Karpas-422 (cell line): ENCODE data around the gene RSPH4A. TPM values are rescaled to one million over a fixed set of nuclear protein-coding genes. Genes with fewer than 3 reads are reported as not detected.

Experiments
- DNase-seq: peaks from one replicate; pipeline ENCODE4 v3.0.0-alpha.2; 2015
- H2AFZ ChIP-seq: fragments of 200-600 bp; sonication (generic); 2 replicates; pipeline ENCODE4 v1.6.1; 2014; ENCODE audit warnings: antibody characterized with exemption, low read length, mixed read lengths
- H3K27ac ChIP-seq: fragments of 200-600 bp; sonication (generic); 2 replicates; pipeline ENCODE4 v1.5.1; 2014; ENCODE audit warnings: mild to moderate bottlenecking, low read length, moderate library complexity
- H3K27me3 ChIP-seq: fragments of 200-600 bp; sonication (generic); 2 replicates; pipeline ENCODE4 v1.6.1; 2014; ENCODE audit warnings: low read length, mixed read lengths
- H3K36me3 ChIP-seq: fragments of 200-600 bp; sonication (generic); 2 replicates; pipeline ENCODE4 v1.6.1; 2014; ENCODE audit warnings: low read length, mixed read lengths; ENCODE audit not compliant: insufficient read depth
- H3K4me1 ChIP-seq: fragments of 200-600 bp; sonication (generic); 2 replicates; pipeline ENCODE4 v1.6.1; 2014; ENCODE audit warnings: mild to moderate bottlenecking, low read length, mixed read lengths
- H3K4me2 ChIP-seq: fragments of 200-600 bp; sonication (generic); 2 replicates; pipeline ENCODE4 v1.6.1; 2014; ENCODE audit warnings: low read length, low read depth, mild to moderate bottlenecking; ENCODE audit not compliant: poor library complexity, severe bottlenecking
- H3K4me3 ChIP-seq: fragments of 200-600 bp; sonication (generic); 2 replicates; pipeline ENCODE4 v1.5.1; 2014; ENCODE audit warnings: mild to moderate bottlenecking, antibody characterized with exemption, low read length, mixed read lengths
- H3K79me2 ChIP-seq: fragments of 200-600 bp; sonication (generic); 2 replicates; pipeline ENCODE4 v1.6.1; 2014; ENCODE audit warnings: mild to moderate bottlenecking, low read length, mixed read lengths
- H3K9ac ChIP-seq: fragments of 200-600 bp; sonication (generic); 2 replicates; pipeline ENCODE4 v1.6.0; 2014; ENCODE audit warnings: low read length
- H3K9me2 ChIP-seq: fragments of 200-600 bp; sonication (generic), shearing (Covaris generic); replicated peaks from 2 replicates; pipeline ENCODE4 v1.6.0; 2014; ENCODE audit warnings: mild to moderate bottlenecking, low read length, moderate library complexity; ENCODE audit not compliant: insufficient read depth
- H3K9me3 ChIP-seq: fragments of 300-700, 200-600 bp; sonication (generic); 2 replicates; pipeline ENCODE4 v1.6.1; 2014; ENCODE audit warnings: low read length, mixed read lengths
- H4K20me1 ChIP-seq: fragments of 200-600 bp; sonication (generic); 2 replicates; pipeline ENCODE4 v1.6.1; 2014; ENCODE audit warnings: mild to moderate bottlenecking, antibody characterized with exemption, low read length, low read depth; ENCODE audit not compliant: insufficient read depth
- total RNA-seq: library from RNA; depleted of rRNA; stranded (reverse); fragments of >200 nt; shearing (Covaris generic); gene quantifications from 2 replicates; pipeline ENCODE4 v1.2.3, GENCODE V29; 2014; ENCODE audit warnings: low replicate concordance; rRNA removed

RSPH4A gene
- total RNA-seq = 0.51 TPM in 1 of 2 replicates, not detected in the other

GRCh38 chr6:116615937-116616736 lies at the start of gene RSPH4A:
Gene RSPH4A, plus strand, starts transcription at chr6:116616479. Its CDS starts 145 bp downstream, at chr6:116616624.
- DNase-seq = peak; percentile 95

DNA sequence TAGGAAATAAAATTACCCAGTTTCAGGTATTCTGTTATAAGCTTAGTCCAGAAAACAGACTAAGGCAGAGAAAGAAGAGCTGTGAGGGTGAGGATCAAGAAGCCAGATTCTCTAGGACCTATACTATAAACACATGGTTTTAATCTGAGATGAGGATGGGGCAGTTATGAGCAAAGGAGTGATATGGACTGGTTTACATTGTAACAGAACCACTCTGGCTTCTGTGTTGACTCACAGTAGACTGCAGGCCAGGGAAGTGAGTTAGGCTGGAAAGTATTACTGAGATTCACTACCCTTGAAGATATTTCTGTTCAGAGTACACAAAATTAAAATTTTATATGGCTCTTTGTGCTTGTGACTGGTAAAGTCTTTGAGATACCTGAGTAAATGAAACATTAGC lies 48.2 kb upstream of the RSPH4A start:
- Histone ChIP-seq H3K27me3 (no peaks in the 10 kb centered on the region), H3K9ac (no peak overlapping the region), H3K4me3 (no peak overlapping the region), H4K20me1 (no peaks in the 10 kb centered on the region), H2AFZ (no peak overlapping the region), H3K9me2 (no peaks in the 10 kb centered on the region), H3K79me2 (peaks cover 32% of the 10 kb centered on the region), H3K4me1 (peaks cover 22% of the 10 kb centered on the region), H3K9me3 (no peaks in the 10 kb centered on the region), H3K36me3 (no peaks in the 10 kb centered on the region), H3K27ac (no peak overlapping the region), H3K4me2 (no peak overlapping the region)
- no peak for DNase-seq

More at GRCh38 chr6:116615937-116616736, at the start of gene RSPH4A:
- H3K4me3 ChIP-seq = peak within 1 kb of the TSS; percentile 72
- no peaks in the 10 kb centered on the region for H3K36me3 ChIP-seq
- no peaks in the 10 kb centered on the region for H3K79me2 ChIP-seq
- peak within 1 kb of the TSS; percentile 61 for H3K9ac ChIP-seq
- H3K4me2 ChIP-seq = peak within 1 kb of the TSS; percentile 90
- H4K20me1 ChIP-seq = no peaks in the 10 kb centered on the region
- no peaks in the 10 kb centered on the region for H3K27me3 ChIP-seq
- no peak within 1 kb of the TSS for H3K27ac ChIP-seq
- H3K4me1 ChIP-seq = peaks cover 20% of the 10 kb centered on the region
- no peaks in the 10 kb centered on the region for H3K9me2 ChIP-seq
- H2AFZ ChIP-seq = peak within 1 kb of the TSS; percentile 91
- H3K9me3 ChIP-seq = no peaks in the 10 kb centered on the region

GRCh38 chr6:116568821-116569755 lies 47.2 kb upstream of the RSPH4A start:
- peak; percentile 67 for DNase-seq
- H4K20me1 ChIP-seq = no peaks in the 10 kb centered on the region
- no peaks in the 10 kb centered on the region for H3K27me3 ChIP-seq
- H2AFZ ChIP-seq = peak overlapping the region; percentile 36; the same call in 1 of the 2 replicates
- H3K4me1 ChIP-seq = peaks cover 32% of the 10 kb centered on the region
- peak overlapping the region; percentile 85 for H3K9ac ChIP-seq
- no peaks in the 10 kb centered on the region; the same call in 1 of the 2 replicates for H3K36me3 ChIP-seq
- H3K79me2 ChIP-seq = peaks cover 42% of the 10 kb centered on the region
- H3K4me3 ChIP-seq = peak overlapping the region; percentile 87
- no peaks in the 10 kb centered on the region for H3K9me2 ChIP-seq
- H3K4me2 ChIP-seq = peak overlapping the region; percentile 94
- no peaks in the 10 kb centered on the region for H3K9me3 ChIP-seq
- no peak overlapping the region for H3K27ac ChIP-seq

- H3K27ac ChIP-seq = peak within 1 kb of the TSS; percentile 77
- peak within 1 kb of the TSS; percentile 74 for H2AFZ ChIP-seq
- H4K20me1 ChIP-seq = no peaks in the 10 kb centered on the region
- peak; percentile 99 for DNase-seq
- no peaks in the 10 kb centered on the region for H3K27me3 ChIP-seq
- peaks cover 12% of the 10 kb centered on the region for H3K36me3 ChIP-seq
- H3K9me2 ChIP-seq = no peaks in the 10 kb centered on the region
- peaks cover 62% of the 10 kb centered on the region for H3K79me2 ChIP-seq
- peak within 1 kb of the TSS; percentile 94 for H3K4me2 ChIP-seq
- no peaks in the 10 kb centered on the region for H3K9me3 ChIP-seq
- peak within 1 kb of the TSS; percentile 85 for H3K9ac ChIP-seq
- H3K4me1 ChIP-seq = peaks cover 34% of the 10 kb centered on the region
- H3K4me3 ChIP-seq = peak within 1 kb of the TSS; percentile 87
Measured at GRCh38 chr6:116570856-116571682, 45.2 kb upstream of the RSPH4A start, which contains the start of gene RWDD1. Gene RWDD1, plus strand, starts transcription at chr6:116571504. Its CDS starts 79 bp downstream, at chr6:116571583.

- Histone ChIP-seq H3K9ac (peak overlapping the region; percentile 74), H3K79me2 (peaks cover 67% of the 10 kb centered on the region), H3K4me1 (peaks cover 34% of the 10 kb centered on the region), H2AFZ (no peak overlapping the region; the same call in 1 of the 2 replicates), H4K20me1 (no peaks in the 10 kb centered on the region), H3K9me3 (no peaks in the 10 kb centered on the region), H3K27ac (peak overlapping the region; percentile 68), H3K4me2 (peak overlapping the region; percentile 88), H3K9me2 (no peaks in the 10 kb centered on the region), H3K36me3 (peaks cover 17% of the 10 kb centered on the region), H3K27me3 (no peaks in the 10 kb centered on the region), H3K4me3 (peak overlapping the region; percentile 87)
- DNase-seq = no peak
Measured at GRCh38 chr6:116571683-116572000, 44.6 kb upstream of the RSPH4A start.

- no peaks in the 10 kb centered on the region for H3K9me2 ChIP-seq
- H3K79me2 ChIP-seq = peaks cover 73% of the 10 kb centered on the region
- no peaks in the 10 kb centered on the region for H3K27me3 ChIP-seq
- no peaks in the 10 kb centered on the region for H4K20me1 ChIP-seq
- peak; percentile 73 for DNase-seq
- peak overlapping the region; percentile 74 for H3K9ac ChIP-seq
- H3K9me3 ChIP-seq = no peaks in the 10 kb centered on the region
- H3K36me3 ChIP-seq = peaks cover 23% of the 10 kb centered on the region
- H3K27ac ChIP-seq = peak overlapping the region; percentile 68
- peak overlapping the region; percentile 87 for H3K4me3 ChIP-seq
- no peak overlapping the region for H2AFZ ChIP-seq
- H3K4me1 ChIP-seq = peaks cover 34% of the 10 kb centered on the region
- H3K4me2 ChIP-seq = peak overlapping the region; percentile 88
Measured at GRCh38 chr6:116572162-116572561, 44.1 kb upstream of the RSPH4A start.

GRCh38 chr6:116575227-116575626 lies 41.1 kb upstream of the RSPH4A start:
- H3K4me1 ChIP-seq = peaks cover 18% of the 10 kb centered on the region
- peaks cover 96% of the 10 kb centered on the region for H3K79me2 ChIP-seq
- no peaks in the 10 kb centered on the region for H3K9me2 ChIP-seq
- no peaks in the 10 kb centered on the region for H4K20me1 ChIP-seq
- H2AFZ ChIP-seq = no peak overlapping the region
- no peak overlapping the region for H3K27ac ChIP-seq
- peaks cover 41% of the 10 kb centered on the region for H3K36me3 ChIP-seq
- DNase-seq = no peak
- no peak overlapping the region for H3K4me3 ChIP-seq
- no peak overlapping the region for H3K4me2 ChIP-seq
- no peaks in the 10 kb centered on the region for H3K9me3 ChIP-seq
- no peak overlapping the region for H3K9ac ChIP-seq
- H3K27me3 ChIP-seq = no peaks in the 10 kb centered on the region
